ENCODE results near the gene SNX15.

DNA sequence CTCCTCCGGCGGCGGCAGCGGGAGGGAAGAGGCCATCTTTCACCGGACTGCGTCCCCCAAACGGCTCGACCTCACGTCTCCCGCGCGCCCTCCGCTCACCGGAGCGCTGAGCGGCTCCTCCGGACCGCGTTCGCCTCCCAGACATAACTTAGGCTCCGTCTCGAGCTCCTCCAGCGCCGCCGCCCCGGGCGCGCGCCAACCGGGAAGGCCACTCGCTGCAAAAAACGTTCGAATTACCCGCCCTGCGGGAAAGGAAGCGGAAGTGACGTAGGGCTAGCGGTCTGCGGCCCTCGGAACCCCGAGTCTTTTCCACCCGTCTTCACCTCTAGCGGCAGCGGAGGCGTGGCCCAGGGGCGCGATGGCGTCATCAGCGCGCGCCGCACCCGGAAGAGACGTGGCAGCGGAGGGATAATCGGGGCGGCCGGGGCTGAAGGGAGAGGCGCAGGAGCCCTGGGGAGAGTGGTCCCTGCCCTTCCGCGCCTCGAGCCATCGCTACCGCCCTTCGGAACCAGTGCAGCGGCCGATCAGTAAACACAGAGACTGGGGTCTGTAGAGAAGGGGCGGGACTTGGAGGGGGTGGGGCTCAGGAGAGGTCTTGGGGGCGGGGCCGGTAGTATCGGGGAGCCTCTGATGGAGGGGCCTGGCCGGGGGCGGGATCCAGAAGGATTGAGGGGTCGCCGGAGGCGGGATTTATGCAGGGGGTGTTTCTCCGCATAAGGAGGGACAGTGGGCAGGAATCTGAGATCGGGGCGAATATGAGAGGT, 56.8 kb downstream of the SNX15 start, which contains the start of the genes CDCA5 and ZFPL1:
- TF ChIP-seq, protein P1, sequence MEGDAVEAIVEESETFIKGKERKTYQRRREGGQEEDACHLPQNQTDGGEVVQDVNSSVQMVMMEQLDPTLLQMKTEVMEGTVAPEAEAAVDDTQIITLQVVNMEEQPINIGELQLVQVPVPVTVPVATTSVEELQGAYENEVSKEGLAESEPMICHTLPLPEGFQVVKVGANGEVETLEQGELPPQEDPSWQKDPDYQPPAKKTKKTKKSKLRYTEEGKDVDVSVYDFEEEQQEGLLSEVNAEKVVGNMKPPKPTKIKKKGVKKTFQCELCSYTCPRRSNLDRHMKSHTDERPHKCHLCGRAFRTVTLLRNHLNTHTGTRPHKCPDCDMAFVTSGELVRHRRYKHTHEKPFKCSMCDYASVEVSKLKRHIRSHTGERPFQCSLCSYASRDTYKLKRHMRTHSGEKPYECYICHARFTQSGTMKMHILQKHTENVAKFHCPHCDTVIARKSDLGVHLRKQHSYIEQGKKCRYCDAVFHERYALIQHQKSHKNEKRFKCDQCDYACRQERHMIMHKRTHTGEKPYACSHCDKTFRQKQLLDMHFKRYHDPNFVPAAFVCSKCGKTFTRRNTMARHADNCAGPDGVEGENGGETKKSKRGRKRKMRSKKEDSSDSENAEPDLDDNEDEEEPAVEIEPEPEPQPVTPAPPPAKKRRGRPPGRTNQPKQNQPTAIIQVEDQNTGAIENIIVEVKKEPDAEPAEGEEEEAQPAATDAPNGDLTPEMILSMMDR (IDR thresholded peaks at IDR 0.05 in 8 of 11, conservative IDR thresholded peaks at IDR 0.05 in 3 of 11): peak in 5 of 11 experiments; percentile 13 to 45 (median 34)
- TF ChIP-seq POLR2AphosphoS5 (IDR thresholded peaks at IDR 0.05): peak; percentile 97 to 99 (median 97)
